ENCODE data around the gene NXF2B. TPM values are rescaled to one million over a fixed set of nuclear protein-coding genes. Genes with fewer than 3 reads are reported as not detected.

The NXF2B gene
- total and polyA plus RNA-seq, 2 donors (not counting 1 experiment from before 2014, with no cell fraction given): not detected

- Histone ChIP-seq H3K27me3 (ENCODE audit: control insufficient read depth, insufficient read depth, low read length) (no peaks in the 10 kb centered on the region), H3K36me3 (ENCODE audit: control insufficient read depth, insufficient read depth, low read length) (no peaks in the 10 kb centered on the region), H3K9me3 (ENCODE audit: control insufficient read depth, insufficient read depth, low read depth, low read length) (no peaks in the 10 kb centered on the region), H3K79me2 (ENCODE audit: control insufficient read depth, insufficient read depth, low read length) (no peaks in the 10 kb centered on the region), H2AFZ (ENCODE audit: low read length) (no peak overlapping the region), H3K4me3 (replicated peaks in 1 of 4; ENCODE audit: control extremely low read depth in 1 of 4, insufficient read depth in 1 of 4, low read depth in 3 of 4, low read length in 4 of 4) (no peak overlapping the region), H4K20me1 (ENCODE audit: control insufficient read depth, extremely low read depth, insufficient read depth, low read length) (no peaks in the 10 kb centered on the region), H3K4me1 (ENCODE audit: control insufficient read depth, extremely low read depth, insufficient read depth, low read length) (no peaks in the 10 kb centered on the region), H3K9ac (ENCODE audit: insufficient read depth, low read length) (no peak overlapping the region), H3K27ac (ENCODE audit: insufficient read depth, low read length) (no peak overlapping the region), H3K4me2 (ENCODE audit: extremely low read depth, insufficient read depth, low read length) (no peak overlapping the region)
- no peak for DNase-seq (ENCODE audit: low read depth in 2 of 2)
- TF ChIP-seq CTCF (conservative IDR thresholded peaks at IDR 0.05 in 1 of 2, IDR thresholded peaks at IDR 0.05 in 1 of 2; ENCODE audit: low read depth in 1 of 2, low read length in 2 of 2): no peak
- no peak for TF ChIP-seq EZH2 (IDR thresholded peaks at IDR 0.05; ENCODE audit: low read length, missing control alignments)
Observed at GRCh38 chrX:102338162-102338561, 101.6 kb downstream of the NXF2B start.

Other genes with a start within 250 kb of the NXF2B start
- not detected in 2 replicates for gene TCP11X1, start 224.7 kb downstream of the NXF2B start, total RNA-seq
- gene TCP11X1, start 224.7 kb downstream of the NXF2B start, polyA plus RNA-seq: not detected in 2 replicates
- not detected in 2 replicates for gene NXF2, start 192.8 kb downstream of the NXF2B start, total RNA-seq
- not detected in 2 replicates for gene NXF2, start 192.8 kb downstream of the NXF2B start, polyA plus RNA-seq
- not detected in 2 replicates for gene TCP11X2, start 31.8 kb upstream of the NXF2B start, total RNA-seq
- not detected in 2 replicates for gene TCP11X2, start 31.8 kb upstream of the NXF2B start, polyA plus RNA-seq
- gene TMSB15A, start 76.7 kb upstream of the NXF2B start, total RNA-seq: 3.6 and 4.1 TPM in 2 replicates
- 18.1 and 36.0 TPM in 2 replicates for gene TMSB15A, start 76.7 kb upstream of the NXF2B start, polyA plus RNA-seq
- 12.8 and 22.8 TPM in 2 replicates for gene ARMCX5, start 159.5 kb upstream of the NXF2B start, total RNA-seq
- 12.9 and 13.9 TPM in 2 replicates for gene ARMCX5, start 159.5 kb upstream of the NXF2B start, polyA plus RNA-seq
- gene GPRASP1, start 211.5 kb upstream of the NXF2B start, total RNA-seq: 4.9 and 5.8 TPM in 2 replicates
- 1.6 and 1.7 TPM in 2 replicates for gene GPRASP1, start 211.5 kb upstream of the NXF2B start, polyA plus RNA-seq